Transverse colon (tissue), 3 donors: ENCODE measurements around the gene ATP2A1.

Experiments
- CTCF ChIP-seq, 5 experiments: fragments of 200-600 bp in 3 of 5; fragments of 450-650 bp in 2 of 5; sonication (generic) in 3 of 5; IDR thresholded peaks; 1 replicate in 2 of 5; 2 replicates in 3 of 5; pipeline ENCODE4 v1.5.1; 2016 to 2017; ENCODE audit warnings: antibody characterized with exemption in 5 of 5, inconsistent platforms in 3 of 5, mild to moderate bottlenecking in 2 of 5, moderate library complexity in 1 of 5
- POLR2A ChIP-seq: fragments of 450-650 bp; IDR thresholded peaks from one replicate; pipeline ENCODE4 v1.6.1; 2016; ENCODE audit warnings: antibody characterized with exemption, mild to moderate bottlenecking, moderate library complexity

- TF ChIP-seq CTCF (IDR thresholded peaks at IDR 0.05) (no peak), POLR2A (no peak)
These were observed 39.2 kb upstream of the ATP2A1 start for GRCh38 chr16:28839004-28839639.
